Ecto neural progenitor cell (in vitro differentiated cells): ENCODE results near the gene SMARCA4.
"Not testable (repeated sequence)": the region's sequence is repeated elsewhere in the genome, so short reads cannot be mapped to it uniquely, and the experiment has no call there.

Experiments
- DNase-seq: peaks from one replicate; pipeline ENCODE4 v3.0.0-alpha.2; 2018; ENCODE audit warnings: low spot score

The SMARCA4 gene

GRCh38 chr19:10929402-10929794 lies 31.4 kb upstream of the SMARCA4 start:
- no peak for DNase-seq

DNA sequence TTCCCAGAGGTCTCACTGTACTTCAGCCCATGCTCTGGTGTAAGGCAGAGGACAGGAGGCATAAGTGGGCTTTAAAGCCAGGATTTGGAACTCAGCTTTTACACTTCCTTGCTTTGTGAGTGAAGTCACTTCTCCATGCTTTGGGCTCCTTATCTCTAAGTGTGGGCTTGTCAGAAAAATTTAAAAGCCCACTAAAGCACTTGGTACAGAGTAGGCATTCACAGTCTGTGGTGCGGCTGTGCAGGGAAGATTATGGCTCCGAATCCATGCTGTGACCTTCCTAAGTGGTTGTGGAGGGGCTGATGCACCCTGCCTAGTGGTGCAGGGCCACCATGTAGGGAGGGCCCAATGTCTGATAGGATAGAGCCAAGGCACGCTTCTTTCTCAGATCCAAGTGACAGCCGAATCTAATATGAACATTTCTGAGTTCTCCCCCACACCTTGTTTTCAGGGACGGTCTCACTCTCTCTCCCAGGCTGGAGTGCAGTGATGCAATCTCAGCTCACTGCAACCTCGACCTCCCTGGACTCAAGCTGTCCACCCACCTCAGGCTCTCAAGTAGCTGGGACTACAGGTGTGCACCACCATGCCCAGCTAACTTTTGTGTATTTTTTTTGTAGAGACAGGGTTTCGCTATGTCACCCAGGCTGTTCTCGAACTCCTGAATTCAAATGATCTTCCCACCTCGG lies 25.3 kb upstream of the SMARCA4 start:
- DNase-seq = no peak

DNA sequence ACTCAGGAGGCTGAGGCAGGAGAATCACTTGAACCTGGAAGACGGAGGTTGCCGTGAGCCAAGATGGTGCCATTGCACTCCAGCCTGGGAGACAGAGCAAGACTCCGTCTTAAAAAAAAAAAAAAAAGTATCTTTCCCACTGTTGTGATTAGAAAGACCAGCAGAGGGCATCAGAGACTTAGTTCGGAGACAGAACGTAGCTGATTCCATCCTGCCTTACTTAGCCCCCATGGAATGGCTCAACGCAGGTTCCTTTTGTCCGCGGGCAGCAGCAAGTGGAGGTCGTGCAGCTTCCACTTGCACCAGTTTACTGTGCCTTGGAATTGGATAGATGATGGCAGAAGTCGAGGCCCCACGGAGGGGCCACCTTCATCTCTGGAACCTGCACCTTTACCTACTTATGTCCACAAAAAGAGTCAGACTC lies 24.2 kb upstream of the SMARCA4 start:
- DNase-seq = peak; percentile 75

GRCh38 chr19:10941649-10942048 lies 19.2 kb upstream of the SMARCA4 start:
- not testable (repeated sequence) for DNase-seq

GRCh38 chr19:10943412-10943811 lies 17.4 kb upstream of the SMARCA4 start:
- DNase-seq = not testable (repeated sequence)

GRCh38 chr19:10945264-10945663 lies 15.6 kb upstream of the SMARCA4 start:
- no peak for DNase-seq

DNA sequence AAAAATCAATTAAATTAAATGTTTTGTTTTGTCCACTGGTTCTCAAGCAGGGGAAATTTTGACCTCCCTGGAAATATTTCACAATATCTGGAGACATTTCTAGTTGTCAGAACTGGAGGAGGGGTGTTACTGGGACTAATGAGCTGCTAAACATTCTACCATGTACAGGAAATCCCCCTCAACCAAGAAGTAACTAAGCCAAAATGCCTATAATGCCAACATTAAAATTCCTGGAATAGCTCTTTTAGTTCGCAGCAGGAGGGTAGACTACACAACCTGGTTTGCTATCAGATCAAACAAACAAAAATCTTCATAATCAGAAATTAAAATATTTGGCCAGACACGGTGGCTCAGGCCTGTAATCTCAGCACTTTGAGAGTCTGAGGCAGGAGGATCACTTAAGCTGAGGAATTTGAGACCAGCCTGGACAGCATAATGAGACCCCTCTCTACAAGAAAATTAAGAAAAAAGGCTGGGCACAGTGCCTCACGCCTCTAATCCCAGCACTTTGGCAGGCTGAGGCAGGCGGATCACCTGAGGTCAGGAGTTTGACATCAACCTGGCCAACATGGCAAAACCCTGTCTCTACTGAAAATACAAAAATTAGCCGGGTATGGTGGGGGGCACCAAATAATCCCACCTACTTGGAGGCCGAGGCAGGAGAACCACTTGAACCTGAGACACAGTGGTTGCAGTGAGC lies 13.7 kb upstream of the SMARCA4 start:
- DNase-seq = no peak

GRCh38 chr19:10952809-10953208 lies 8.0 kb upstream of the SMARCA4 start:
- no peak for DNase-seq

DNA sequence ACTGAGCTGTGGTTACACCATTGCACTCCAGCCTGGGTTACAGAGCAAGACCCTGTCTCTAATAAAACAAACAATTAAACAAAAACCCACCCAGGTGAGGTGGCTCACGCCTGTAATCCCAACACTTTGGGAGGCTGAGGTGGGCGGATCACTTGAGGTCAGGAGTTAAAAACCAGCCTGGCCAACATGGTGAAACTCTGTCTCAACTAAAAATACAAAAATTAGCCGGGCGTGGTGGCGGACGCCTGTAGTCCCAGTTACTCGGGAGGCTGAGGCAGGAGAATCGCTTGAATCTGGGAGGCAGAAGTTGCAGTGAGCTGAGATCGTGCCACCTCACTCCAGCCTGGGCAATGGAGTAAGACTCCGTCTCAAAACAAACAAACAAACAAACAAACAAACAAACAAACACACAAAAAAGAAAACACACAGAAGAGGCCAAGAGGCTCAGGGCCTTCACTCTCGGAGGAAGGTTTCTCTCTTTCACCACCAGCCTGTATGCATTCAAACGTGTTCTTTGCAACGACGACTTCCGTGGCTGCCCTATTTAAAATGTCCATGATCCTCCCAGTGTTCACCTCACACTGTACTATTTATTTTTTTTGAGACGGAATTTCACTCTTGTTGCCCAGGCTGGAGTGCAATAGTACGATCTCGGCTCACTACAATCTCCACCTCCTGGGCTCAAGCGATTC lies 1.4 kb upstream of the SMARCA4 start:
- not testable (repeated sequence) for DNase-seq

DNA sequence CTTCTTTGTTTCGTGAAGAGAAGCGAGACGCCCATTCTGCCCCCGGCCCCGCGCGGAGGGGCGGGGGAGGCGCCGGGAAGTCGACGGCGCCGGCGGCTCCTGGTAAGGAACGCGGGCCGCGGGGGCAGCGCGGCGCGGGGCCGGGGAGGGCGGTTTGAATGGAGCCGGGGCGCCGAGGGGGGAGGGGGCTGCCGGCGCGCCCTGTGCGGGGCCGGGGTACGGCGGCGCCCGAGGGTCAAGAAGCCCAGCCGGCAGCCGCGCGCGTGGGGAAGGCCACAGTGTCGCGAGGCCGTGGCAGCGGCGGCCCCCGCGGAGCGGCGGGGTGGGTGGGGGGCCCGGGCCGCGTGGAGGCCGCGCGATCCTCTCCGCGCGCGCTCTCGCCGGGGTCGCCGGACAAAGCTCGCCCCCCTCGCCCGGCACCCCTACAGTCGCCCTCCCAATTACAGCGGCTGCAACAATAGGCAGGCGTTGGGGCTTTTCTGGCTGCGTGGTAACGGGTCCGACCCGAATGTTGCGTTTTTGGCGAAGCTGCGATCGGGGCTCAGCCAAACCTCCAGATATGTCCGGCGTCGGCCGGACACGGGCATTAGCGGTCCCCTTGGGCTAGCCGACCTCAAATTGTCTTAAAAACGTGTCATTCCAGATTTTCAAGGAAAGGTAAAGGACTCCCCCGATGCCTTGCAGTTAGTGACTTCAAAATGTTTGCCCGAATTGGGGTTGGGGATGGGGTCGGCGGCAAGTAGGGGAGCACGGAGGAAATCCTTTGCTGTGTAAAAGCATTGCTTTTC lies 437 bp downstream of the SMARCA4 start:
- peak; percentile 72 for DNase-seq

DNA sequence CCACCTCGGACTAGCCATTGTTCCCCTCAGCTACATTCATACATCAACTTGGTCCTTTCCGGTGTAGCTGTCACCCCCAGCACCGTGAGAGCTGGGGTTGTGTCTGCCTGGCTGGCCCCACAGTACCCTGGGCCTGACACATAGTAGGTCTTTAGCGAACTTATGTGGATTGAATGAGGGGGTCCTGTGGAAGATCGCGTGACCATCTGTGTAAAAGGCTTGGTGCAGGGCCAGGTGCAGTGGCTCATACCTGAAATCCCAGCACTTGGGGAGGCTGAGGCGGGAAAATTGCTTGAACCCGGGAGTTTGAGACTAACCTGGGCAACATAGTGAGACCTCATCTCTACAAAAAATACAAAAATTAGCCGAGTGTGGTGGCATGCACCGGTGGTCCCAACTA lies 2.0 kb downstream of the SMARCA4 start:
- no peak for DNase-seq

DNA sequence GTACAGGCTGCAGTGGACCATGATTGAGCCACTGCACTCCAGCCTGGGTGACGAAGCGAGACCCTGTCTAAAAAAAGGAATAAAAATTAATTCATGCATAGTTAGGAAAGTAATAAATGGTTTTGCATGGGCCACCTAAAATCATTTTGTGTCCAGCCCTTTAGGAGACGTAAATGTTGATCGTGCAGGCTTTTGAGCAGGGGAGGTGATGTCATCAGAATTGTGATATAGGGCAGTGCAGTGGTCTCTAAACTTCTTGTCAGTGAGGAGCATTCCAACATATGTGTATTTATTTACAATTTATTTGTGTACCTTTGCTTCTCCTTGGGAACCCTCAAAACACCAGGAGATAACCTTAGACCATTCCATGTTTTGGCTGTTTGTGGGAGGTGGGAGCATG lies 3.0 kb downstream of the SMARCA4 start:
- DNase-seq = no peak

DNA sequence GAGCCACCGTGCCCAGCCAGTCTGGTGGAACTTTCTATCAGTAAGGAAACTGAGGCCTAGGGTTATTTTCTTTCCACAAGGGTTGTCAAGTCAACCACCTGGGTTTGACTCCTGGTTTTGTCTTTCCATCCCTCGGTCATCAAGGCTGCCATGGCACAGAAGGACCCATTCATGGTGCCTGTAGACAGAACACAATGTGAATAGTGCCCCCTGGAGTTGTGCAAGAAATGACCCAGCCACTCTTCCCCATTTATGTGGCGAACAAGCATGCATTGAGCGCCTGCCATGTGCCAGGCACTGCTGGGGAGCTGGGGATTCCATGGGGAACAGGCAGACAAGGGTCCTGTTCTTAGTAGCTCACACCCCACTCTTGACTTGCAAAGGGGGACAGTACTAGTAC lies 4.1 kb downstream of the SMARCA4 start:
- DNase-seq = no peak

- no peak for DNase-seq
These were observed 4.6 kb downstream of the SMARCA4 start for GRCh38 chr19:10965398-10965797.

- DNase-seq = no peak
These were observed 6.0 kb downstream of the SMARCA4 start for GRCh38 chr19:10966809-10967208.

GRCh38 chr19:10968527-10969135 lies 7.8 kb downstream of the SMARCA4 start:
- DNase-seq = no peak

DNA sequence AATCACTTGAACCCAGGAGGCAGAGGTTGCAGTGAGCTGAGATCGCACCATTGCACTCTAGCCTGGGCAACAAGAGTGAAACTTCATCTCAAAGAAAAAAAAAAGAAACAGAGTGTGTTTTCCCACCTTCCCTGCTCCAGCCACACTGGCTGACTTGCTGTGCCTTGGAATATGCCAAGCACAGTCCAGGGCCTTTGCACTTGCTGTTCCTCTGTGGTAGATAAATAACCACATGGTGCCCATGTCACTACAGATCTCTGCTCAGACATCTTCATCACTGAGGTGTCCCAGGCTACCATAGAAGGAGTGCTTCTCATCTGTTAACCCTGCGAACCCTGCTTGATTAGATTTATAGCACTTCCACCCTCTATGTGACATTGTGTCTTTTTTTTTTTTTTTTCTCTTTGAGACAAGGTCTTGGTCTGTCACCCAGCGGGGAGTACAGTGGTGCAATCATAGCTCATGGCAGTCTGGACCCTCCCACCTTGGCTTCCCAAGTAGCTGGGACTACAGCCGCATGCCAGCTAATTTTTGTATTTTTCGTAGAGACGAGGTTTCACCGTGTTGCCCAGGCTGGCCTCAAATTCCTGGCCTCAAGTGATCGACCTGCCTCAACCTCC lies 10.4 kb downstream of the SMARCA4 start:
- DNase-seq = no peak

- DNase-seq = no peak
These were observed 14.7 kb downstream of the SMARCA4 start for GRCh38 chr19:10975374-10976130.

DNA sequence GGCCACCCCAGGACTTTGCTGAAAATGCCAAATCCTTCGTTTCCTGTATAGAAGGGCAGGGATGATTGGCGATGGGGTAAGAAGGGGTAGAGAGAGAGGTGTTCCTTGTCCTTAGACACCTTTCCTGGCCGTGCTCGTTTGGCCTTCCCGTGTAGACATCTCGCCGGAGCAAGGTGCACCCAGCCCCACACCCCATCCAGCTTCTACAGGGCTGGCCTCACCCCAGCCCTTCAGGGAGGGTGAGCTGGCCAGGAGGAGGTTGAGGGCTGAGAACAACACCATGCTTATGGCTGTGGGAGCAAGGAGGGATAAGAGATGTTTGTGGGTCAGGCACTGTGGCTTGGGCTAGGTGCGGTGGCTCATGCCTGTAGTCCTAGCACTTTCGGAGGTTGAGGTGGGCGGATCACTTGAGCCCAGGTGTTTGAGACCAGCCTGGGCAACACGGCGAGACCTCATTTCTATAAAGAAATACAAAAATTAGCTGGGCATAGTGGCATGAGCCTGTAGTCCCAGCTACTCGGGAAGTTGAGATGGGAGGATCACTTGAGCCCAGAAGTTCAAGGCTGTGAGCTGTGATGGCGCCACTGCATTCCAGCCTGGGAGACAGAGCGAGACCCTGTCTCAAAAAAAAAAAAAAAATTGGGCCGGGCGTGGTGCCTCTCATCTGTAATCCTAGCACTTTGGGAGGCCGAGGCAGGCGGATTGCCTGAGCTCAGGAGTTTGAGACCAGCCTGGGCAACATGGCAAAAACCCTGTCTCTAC lies 15.5 kb downstream of the SMARCA4 start:
- DNase-seq = no peak

- DNase-seq = no peak
These were observed 16.9 kb downstream of the SMARCA4 start for GRCh38 chr19:10977742-10978092.
